Vagina (tissue), 2 donors: ENCODE results near the gene PRR15.

Experiments used
- POLR2A ChIP-seq, 2 donors: fragments of 450-650 bp; IDR thresholded peaks; one replicate each; pipeline ENCODE4 v1.6.1; 2017; ENCODE audit warnings: antibody characterized with exemption in 2 of 2, mild to moderate bottlenecking in 2 of 2, moderate library complexity in 2 of 2
- POLR2AphosphoS5 ChIP-seq, 2 donors: sonication (generic); formaldehyde crosslinking; IDR thresholded peaks; one replicate each; pipeline ENCODE4 v1.9.0; 2017; ENCODE audit warnings: antibody characterized with exemption in 2 of 2, mild to moderate bottlenecking in 2 of 2, low read depth in 1 of 2; ENCODE audit not compliant: insufficient read depth in 1 of 2
- TF ChIP-seq, protein P1 (sequence below), 3 experiments: fragments of 450-650 bp in 2 of 3; fragments of 200-600 bp in 1 of 3; sonication (generic) in 1 of 3; IDR thresholded peaks; one replicate each; pipeline ENCODE4 v1.5.1; 2017 to 2019; ENCODE audit warnings: antibody characterized with exemption in 3 of 3, mild to moderate bottlenecking in 2 of 3, moderate library complexity in 2 of 3

DNA sequence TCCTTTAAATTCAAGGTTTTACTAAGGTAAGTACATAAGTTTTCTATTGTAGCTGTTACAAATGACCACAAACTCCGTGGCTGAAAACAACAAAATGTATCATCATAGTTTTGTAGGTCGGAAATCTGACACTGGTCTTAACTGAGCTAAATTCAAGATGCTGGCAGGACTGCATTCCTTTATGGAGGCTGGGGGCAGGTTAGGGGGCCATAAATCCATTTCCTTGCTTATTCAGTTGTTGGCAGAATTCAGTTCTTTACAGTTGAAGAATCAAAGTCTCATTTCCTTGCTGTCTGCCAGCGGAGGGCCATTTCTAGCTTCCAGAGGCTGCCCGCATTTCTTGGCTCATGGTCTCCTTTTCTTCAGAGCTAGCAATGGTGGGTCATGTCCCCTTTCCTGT, 11.2 kb upstream of the PRR15 start:
- TF ChIP-seq, protein P1, sequence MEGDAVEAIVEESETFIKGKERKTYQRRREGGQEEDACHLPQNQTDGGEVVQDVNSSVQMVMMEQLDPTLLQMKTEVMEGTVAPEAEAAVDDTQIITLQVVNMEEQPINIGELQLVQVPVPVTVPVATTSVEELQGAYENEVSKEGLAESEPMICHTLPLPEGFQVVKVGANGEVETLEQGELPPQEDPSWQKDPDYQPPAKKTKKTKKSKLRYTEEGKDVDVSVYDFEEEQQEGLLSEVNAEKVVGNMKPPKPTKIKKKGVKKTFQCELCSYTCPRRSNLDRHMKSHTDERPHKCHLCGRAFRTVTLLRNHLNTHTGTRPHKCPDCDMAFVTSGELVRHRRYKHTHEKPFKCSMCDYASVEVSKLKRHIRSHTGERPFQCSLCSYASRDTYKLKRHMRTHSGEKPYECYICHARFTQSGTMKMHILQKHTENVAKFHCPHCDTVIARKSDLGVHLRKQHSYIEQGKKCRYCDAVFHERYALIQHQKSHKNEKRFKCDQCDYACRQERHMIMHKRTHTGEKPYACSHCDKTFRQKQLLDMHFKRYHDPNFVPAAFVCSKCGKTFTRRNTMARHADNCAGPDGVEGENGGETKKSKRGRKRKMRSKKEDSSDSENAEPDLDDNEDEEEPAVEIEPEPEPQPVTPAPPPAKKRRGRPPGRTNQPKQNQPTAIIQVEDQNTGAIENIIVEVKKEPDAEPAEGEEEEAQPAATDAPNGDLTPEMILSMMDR (IDR thresholded peaks at IDR 0.05), result no peak
- TF ChIP-seq POLR2A (IDR thresholded peaks at IDR 0.05), result no peak
- TF ChIP-seq POLR2AphosphoS5 (IDR thresholded peaks at IDR 0.05; ENCODE audit: insufficient read depth in 1 of 2, low read depth in 1 of 2), result no peak
